ENCODE results near the gene FGL2. TPM values are rescaled to one million over a fixed set of nuclear protein-coding genes. Genes with fewer than 3 reads are reported as not detected.

The FGL2 gene
- total and polyA plus RNA-seq, 2 donors (not counting 1 experiment from before 2014, with no cell fraction given), result 4.9 to 97.6 TPM

DNA sequence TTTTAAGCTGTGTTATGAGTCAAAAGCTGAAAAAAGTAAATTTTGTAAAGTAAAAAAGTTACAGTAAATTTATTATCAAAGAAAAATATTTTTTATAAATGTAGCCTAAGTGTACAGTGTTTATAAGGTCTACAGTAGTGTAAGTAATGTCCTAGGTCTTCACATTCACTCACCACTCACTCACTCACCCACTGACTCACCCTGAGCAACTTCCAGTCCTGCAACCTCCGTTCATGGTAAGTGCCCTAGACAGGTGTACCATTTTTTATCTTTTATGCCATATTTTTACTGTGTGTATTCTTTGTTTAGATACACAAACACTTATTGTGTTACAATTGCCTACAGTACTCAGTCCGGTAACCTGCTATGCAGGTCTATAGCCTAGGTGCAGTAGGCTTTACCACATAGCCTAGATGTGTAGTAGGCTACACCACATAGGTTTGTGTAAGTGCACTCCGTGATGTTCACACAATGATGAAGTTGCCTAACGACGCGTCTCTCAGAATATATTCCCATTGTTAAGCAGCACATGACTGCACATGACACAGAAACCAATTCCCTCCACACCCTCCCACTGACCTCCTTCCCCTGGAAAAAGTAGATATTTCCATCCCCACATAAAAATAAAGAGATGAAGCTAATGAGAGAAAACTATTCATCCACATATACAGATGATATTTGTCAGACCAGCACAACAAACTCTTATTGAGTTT, 44.8 kb upstream of the FGL2 start:
- peaks cover 8% of the 10 kb centered on the region for H3K4me1 ChIP-seq (ENCODE audit: control insufficient read depth, extremely low read depth, insufficient read depth, low read length)

DNA sequence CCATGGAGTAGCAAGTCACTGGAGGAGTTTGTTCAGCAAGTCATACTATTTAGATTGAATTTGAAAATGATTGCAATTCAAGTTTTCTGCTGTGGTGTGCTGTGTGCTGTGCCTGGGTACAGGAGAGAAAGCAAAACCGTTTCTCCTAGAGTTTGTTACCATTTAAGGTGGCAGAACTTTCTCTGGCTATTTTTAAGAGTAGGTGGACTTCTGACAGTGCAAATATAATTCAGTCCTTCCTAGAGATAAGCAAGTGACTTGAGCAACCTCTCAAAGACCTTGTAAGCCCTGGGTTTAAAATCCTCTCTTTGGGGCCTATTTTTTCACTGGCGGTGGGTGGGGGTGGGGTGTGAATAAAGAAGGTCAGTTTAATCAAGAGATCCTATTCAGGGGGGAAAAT, 42.9 kb upstream of the FGL2 start:
- H3K4me2 ChIP-seq (ENCODE audit: extremely low read depth, insufficient read depth, low read length), result no peak overlapping the region
- H4K20me1 ChIP-seq (ENCODE audit: control insufficient read depth, extremely low read depth, insufficient read depth, low read length), result no peaks in the 10 kb centered on the region
- H3K27ac ChIP-seq (ENCODE audit: insufficient read depth, low read length), result no peak overlapping the region
- H3K9me3 ChIP-seq (ENCODE audit: control insufficient read depth, insufficient read depth, low read depth, low read length), result no peaks in the 10 kb centered on the region
- no peak overlapping the region for H2AFZ ChIP-seq (ENCODE audit: low read length)
- no peak overlapping the region for H3K4me3 ChIP-seq (replicated peaks in 1 of 4; ENCODE audit: control extremely low read depth in 1 of 4, insufficient read depth in 1 of 4, low read depth in 3 of 4, low read length in 4 of 4)
- DNase-seq (ENCODE audit: low read depth in 2 of 2), result no peak
- H3K4me1 ChIP-seq (ENCODE audit: control insufficient read depth, extremely low read depth, insufficient read depth, low read length), result peaks cover 8% of the 10 kb centered on the region
- no peaks in the 10 kb centered on the region for H3K36me3 ChIP-seq (ENCODE audit: control insufficient read depth, insufficient read depth, low read length)
- TF ChIP-seq, protein P1, sequence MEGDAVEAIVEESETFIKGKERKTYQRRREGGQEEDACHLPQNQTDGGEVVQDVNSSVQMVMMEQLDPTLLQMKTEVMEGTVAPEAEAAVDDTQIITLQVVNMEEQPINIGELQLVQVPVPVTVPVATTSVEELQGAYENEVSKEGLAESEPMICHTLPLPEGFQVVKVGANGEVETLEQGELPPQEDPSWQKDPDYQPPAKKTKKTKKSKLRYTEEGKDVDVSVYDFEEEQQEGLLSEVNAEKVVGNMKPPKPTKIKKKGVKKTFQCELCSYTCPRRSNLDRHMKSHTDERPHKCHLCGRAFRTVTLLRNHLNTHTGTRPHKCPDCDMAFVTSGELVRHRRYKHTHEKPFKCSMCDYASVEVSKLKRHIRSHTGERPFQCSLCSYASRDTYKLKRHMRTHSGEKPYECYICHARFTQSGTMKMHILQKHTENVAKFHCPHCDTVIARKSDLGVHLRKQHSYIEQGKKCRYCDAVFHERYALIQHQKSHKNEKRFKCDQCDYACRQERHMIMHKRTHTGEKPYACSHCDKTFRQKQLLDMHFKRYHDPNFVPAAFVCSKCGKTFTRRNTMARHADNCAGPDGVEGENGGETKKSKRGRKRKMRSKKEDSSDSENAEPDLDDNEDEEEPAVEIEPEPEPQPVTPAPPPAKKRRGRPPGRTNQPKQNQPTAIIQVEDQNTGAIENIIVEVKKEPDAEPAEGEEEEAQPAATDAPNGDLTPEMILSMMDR (conservative IDR thresholded peaks at IDR 0.05 in 1 of 2, IDR thresholded peaks at IDR 0.05 in 1 of 2; ENCODE audit: low read depth in 1 of 2, low read length in 2 of 2), result no peak
- TF ChIP-seq EZH2 (IDR thresholded peaks at IDR 0.05; ENCODE audit: low read length, missing control alignments), result no peak
- H3K79me2 ChIP-seq (ENCODE audit: control insufficient read depth, insufficient read depth, low read length), result no peaks in the 10 kb centered on the region
- H3K9ac ChIP-seq (ENCODE audit: insufficient read depth, low read length), result no peak overlapping the region
- no peaks in the 10 kb centered on the region for H3K27me3 ChIP-seq (ENCODE audit: control insufficient read depth, insufficient read depth, low read length)

More for the DNA sequence above, 44.8 kb upstream of the FGL2 start:
- Histone ChIP-seq H3K27ac (ENCODE audit: insufficient read depth, low read length) (no peak overlapping the region), H3K27me3 (ENCODE audit: control insufficient read depth, insufficient read depth, low read length) (no peaks in the 10 kb centered on the region), H4K20me1 (ENCODE audit: control insufficient read depth, extremely low read depth, insufficient read depth, low read length) (no peaks in the 10 kb centered on the region), H3K4me3 (replicated peaks in 1 of 4; ENCODE audit: control extremely low read depth in 1 of 4, insufficient read depth in 1 of 4, low read depth in 3 of 4, low read length in 4 of 4) (no peak overlapping the region), H3K36me3 (ENCODE audit: control insufficient read depth, insufficient read depth, low read length) (no peaks in the 10 kb centered on the region), H3K79me2 (ENCODE audit: control insufficient read depth, insufficient read depth, low read length) (no peaks in the 10 kb centered on the region), H3K9me3 (ENCODE audit: control insufficient read depth, insufficient read depth, low read depth, low read length) (no peaks in the 10 kb centered on the region), H3K9ac (ENCODE audit: insufficient read depth, low read length) (no peak overlapping the region), H2AFZ (ENCODE audit: low read length) (no peak overlapping the region), H3K4me2 (ENCODE audit: extremely low read depth, insufficient read depth, low read length) (no peak overlapping the region)
- no peak for DNase-seq (ENCODE audit: low read depth in 2 of 2)
- no peak for TF ChIP-seq EZH2 (IDR thresholded peaks at IDR 0.05; ENCODE audit: low read length, missing control alignments)
- TF ChIP-seq, protein P1 (conservative IDR thresholded peaks at IDR 0.05 in 1 of 2, IDR thresholded peaks at IDR 0.05 in 1 of 2; ENCODE audit: low read depth in 1 of 2, low read length in 2 of 2), result no peak

DNA sequence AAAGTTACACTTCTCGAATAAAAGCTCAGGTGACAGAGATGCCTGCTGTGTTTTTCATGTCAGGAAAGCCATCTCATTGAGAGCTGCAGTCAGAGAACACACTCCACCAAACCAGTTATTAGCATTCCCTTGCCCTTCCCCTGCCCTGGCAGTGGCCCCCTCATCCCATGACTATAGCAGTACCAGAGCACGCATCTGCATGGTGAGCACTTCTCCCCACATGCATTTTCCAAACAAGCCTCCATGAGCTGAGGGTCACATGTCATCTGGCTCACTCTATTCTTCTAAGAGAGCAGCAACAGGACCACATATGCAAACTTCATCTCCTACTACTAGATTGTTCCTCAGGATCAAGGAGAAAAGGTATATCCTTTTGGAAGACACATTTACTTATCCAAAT, 42.4 kb upstream of the FGL2 start:
- Histone ChIP-seq H3K36me3 (ENCODE audit: control insufficient read depth, insufficient read depth, low read length) (no peaks in the 10 kb centered on the region), H3K27me3 (ENCODE audit: control insufficient read depth, insufficient read depth, low read length) (no peaks in the 10 kb centered on the region), H3K4me3 (replicated peaks in 1 of 4; ENCODE audit: control extremely low read depth in 1 of 4, insufficient read depth in 1 of 4, low read depth in 3 of 4, low read length in 4 of 4) (no peak overlapping the region), H2AFZ (ENCODE audit: low read length) (no peak overlapping the region), H3K9me3 (ENCODE audit: control insufficient read depth, insufficient read depth, low read depth, low read length) (no peaks in the 10 kb centered on the region), H3K4me1 (ENCODE audit: control insufficient read depth, extremely low read depth, insufficient read depth, low read length) (peaks cover 8% of the 10 kb centered on the region), H4K20me1 (ENCODE audit: control insufficient read depth, extremely low read depth, insufficient read depth, low read length) (no peaks in the 10 kb centered on the region), H3K4me2 (ENCODE audit: extremely low read depth, insufficient read depth, low read length) (no peak overlapping the region), H3K27ac (ENCODE audit: insufficient read depth, low read length) (no peak overlapping the region), H3K79me2 (ENCODE audit: control insufficient read depth, insufficient read depth, low read length) (no peaks in the 10 kb centered on the region), H3K9ac (ENCODE audit: insufficient read depth, low read length) (no peak overlapping the region)
- DNase-seq (ENCODE audit: low read depth in 2 of 2), result no peak
- TF ChIP-seq, protein P1 (conservative IDR thresholded peaks at IDR 0.05 in 1 of 2, IDR thresholded peaks at IDR 0.05 in 1 of 2; ENCODE audit: low read depth in 1 of 2, low read length in 2 of 2), result no peak
- no peak for TF ChIP-seq EZH2 (IDR thresholded peaks at IDR 0.05; ENCODE audit: low read length, missing control alignments)
